Aorta (tissue), 5 donors: ENCODE results near the gene RPTOR. TPM values are rescaled to one million over a fixed set of nuclear protein-coding genes. Genes with fewer than 3 reads are reported as not detected.
"Not testable (repeated sequence)": the region's sequence is repeated elsewhere in the genome, so short reads cannot be mapped to it uniquely, and the experiment has no call there.

Experiments
- ATAC-seq: fragments of 200-7000 bp; cut with Tn5 transposase; one replicate; pipeline ENCODE4 v1.9.1; 2022; ENCODE audit warnings: moderate library complexity; ENCODE audit not compliant: low FRiP score
- DNase-seq, 2 donors: peaks; one replicate each; pipeline ENCODE4 v3.0.0-alpha.2; 2020
- H3K27ac ChIP-seq, 2 donors: one replicate each; pipeline ENCODE4 v1.5.1; 2013; ENCODE audit warnings: low read length in 2 of 2, mild to moderate bottlenecking in 2 of 2, moderate library complexity in 2 of 2, control low read depth in 1 of 2, inconsistent platforms in 1 of 2, low read depth in 1 of 2
- H3K27me3 ChIP-seq, 2 donors: one replicate each; pipeline ENCODE4 v1.6.1; 2013; ENCODE audit warnings: control low read depth in 1 of 2, low read length in 1 of 2, mild to moderate bottlenecking in 1 of 2, moderate library complexity in 1 of 2; ENCODE audit not compliant: insufficient read depth in 2 of 2, control insufficient read depth in 1 of 2
- H3K36me3 ChIP-seq, 2 donors: one replicate each; pipeline ENCODE4 v1.6.1; 2013; ENCODE audit warnings: control low read depth in 1 of 2, low read length in 1 of 2, mild to moderate bottlenecking in 1 of 2; ENCODE audit not compliant: insufficient read depth in 2 of 2, control insufficient read depth in 1 of 2
- H3K4me1 ChIP-seq, 2 donors: one replicate each; pipeline ENCODE4 v1.6.1; 2013; ENCODE audit warnings: low read length in 2 of 2, control low read depth in 1 of 2, mild to moderate bottlenecking in 1 of 2, moderate library complexity in 1 of 2; ENCODE audit not compliant: insufficient read depth in 2 of 2, control insufficient read depth in 1 of 2
- H3K4me3 ChIP-seq, 2 donors: one replicate each; pipeline ENCODE4 v1.5.1; 2013; ENCODE audit warnings: low read length in 2 of 2, control low read depth in 1 of 2, mild to moderate bottlenecking in 1 of 2
- H3K9me3 ChIP-seq: one replicate; pipeline ENCODE4 v1.6.1; 2013; ENCODE audit warnings: mild to moderate bottlenecking, low read length; ENCODE audit not compliant: control insufficient read depth
- WGBS, 2 donors: extraction: QIAGEN DNeasy Blood & Tissue Kit; methylation state at CpG; one replicate each; pipeline ENCODE4 v1.1.7; 2013; 5-methylcytosine and 5-hydroxymethylcytosine counted together
- intact Hi-C, 2 donors: fragments of 100-400 bp; cut with DNase I; formaldehyde crosslinking; loops; one replicate each; pipeline versions ENCODE4 v1.14.2 to v1.15.0; 2022
- polyA plus RNA-seq, 2 donors: library from polyadenylated mRNA; stranded (reverse); fragments of 200-250 nt; gene quantifications; one replicate each; pipeline ENCODE4 v1.2.3, GENCODE V29; 2013
- total RNA-seq, 2 donors: library from RNA; stranded (reverse); fragmentation: NEBNext Ultra II Directional; extraction: Animal tissue kit (Norgen Biotek cat#: 25700); gene quantifications; one replicate each; pipeline ENCODE4 v1.2.1, GENCODE V29; 2021
- donor health status: healthy with polysubstance abuse.
- donor health status: Bipolar disorder and iron deficiency.
- donor health status: DM: no; HTN: no; CAD: no.
- donor health status: DM: no; HTN: no; CAD: no.
- donor health status: DM: yes; HTN: yes; CAD: no.

The RPTOR gene
- total and polyA plus RNA-seq, 4 donors, result 2.1 to 31.4 (median 18.6) TPM

DNA sequence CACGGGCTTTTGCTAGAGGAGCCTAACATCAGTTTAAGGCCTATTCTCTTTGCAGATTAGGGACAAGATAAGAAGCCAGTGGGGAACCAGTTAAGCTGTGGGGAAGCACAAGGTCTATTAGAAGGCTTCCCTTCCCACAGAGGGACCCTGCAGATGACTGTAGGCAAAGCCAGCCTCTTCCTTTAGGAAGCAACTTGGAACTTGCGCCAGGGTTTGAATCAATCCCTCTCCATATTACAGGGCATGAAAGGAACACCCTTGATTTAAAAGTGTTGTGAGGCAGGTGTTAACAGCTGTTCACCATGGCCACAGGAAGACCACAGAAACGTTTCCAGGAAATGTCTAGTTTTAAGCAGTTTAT, 77.3 kb downstream of the RPTOR start:
- ATAC-seq (no peak), DNase-seq (no peak)
- Histone ChIP-seq H3K9me3 (no peaks in the 10 kb centered on the region), H3K4me3 (no peak overlapping the region), H3K27me3 (no peaks in the 10 kb centered on the region), H3K36me3 (no peaks in the 10 kb centered on the region), H3K27ac (no peak overlapping the region), H3K4me1 (no peaks in the 10 kb centered on the region)
- WGBS, 2 donors, result 74 to 81% methylated on average over 3 of the region's 3 CpGs
- intact Hi-C loops, result no loop called here

DNA sequence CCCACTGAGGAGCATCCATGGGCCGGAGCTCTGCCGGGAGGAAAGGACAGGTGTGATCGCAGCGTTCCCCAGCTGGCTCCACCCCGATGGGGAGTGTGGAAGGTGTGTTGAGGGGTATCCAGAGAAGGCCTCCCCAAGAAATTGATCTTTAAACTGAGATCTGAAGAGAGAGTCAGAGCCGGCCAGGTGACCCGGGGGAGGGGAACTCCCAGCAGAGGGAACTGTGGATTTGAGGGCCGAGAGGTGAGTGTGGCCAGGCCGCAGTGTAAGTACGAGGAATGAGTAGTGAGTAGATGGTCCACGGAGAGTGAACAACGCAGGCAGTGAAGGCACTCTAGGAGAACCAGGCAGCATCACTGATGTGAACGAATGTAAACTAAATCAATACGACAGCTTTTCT, 80.2 kb downstream of the RPTOR start:
- Histone ChIP-seq H3K27ac (no peak overlapping the region), H3K27me3 (no peaks in the 10 kb centered on the region), H3K4me3 (no peak overlapping the region), H3K36me3 (no peaks in the 10 kb centered on the region), H3K4me1 (no peaks in the 10 kb centered on the region), H3K9me3 (no peaks in the 10 kb centered on the region)
- DNase-seq, result no peak
- 89 to 92% methylated on average over 14 of the region's 14 CpGs for WGBS, 2 donors
- intact Hi-C loops, result no loop called here
- no peak for ATAC-seq

DNA sequence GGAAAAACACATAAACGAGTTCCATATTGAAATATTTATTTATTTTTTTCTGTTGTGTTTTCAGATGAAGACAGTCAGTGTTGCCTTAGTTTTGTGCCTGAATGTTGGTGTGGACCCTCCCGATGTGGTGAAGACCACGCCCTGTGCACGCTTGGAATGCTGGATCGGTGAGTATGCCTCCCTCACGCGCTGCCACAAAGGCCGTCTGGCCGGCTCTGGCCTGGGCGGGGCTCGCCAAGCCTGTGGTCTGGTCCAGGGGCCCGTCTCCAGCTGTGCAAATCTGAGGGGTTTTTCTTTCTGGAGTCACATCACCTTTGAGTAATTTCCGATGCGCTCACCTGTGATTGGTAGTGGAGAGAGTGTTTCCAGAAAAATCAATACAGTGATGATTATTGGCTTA, 81.0 kb downstream of the RPTOR start:
- intact Hi-C loops, result no loop called here
- DNase-seq (no peak), ATAC-seq (no peak)
- WGBS, 2 donors, result 94 to 95% methylated on average over 14 of the region's 14 CpGs
- H3K9me3 ChIP-seq, result no peaks in the 10 kb centered on the region
- no peaks in the 10 kb centered on the region for H3K36me3 ChIP-seq
- no peak overlapping the region for H3K4me3 ChIP-seq
- H3K27ac ChIP-seq, result no peak overlapping the region
- H3K4me1 ChIP-seq, result no peaks in the 10 kb centered on the region
- H3K27me3 ChIP-seq, result no peaks in the 10 kb centered on the region

DNA sequence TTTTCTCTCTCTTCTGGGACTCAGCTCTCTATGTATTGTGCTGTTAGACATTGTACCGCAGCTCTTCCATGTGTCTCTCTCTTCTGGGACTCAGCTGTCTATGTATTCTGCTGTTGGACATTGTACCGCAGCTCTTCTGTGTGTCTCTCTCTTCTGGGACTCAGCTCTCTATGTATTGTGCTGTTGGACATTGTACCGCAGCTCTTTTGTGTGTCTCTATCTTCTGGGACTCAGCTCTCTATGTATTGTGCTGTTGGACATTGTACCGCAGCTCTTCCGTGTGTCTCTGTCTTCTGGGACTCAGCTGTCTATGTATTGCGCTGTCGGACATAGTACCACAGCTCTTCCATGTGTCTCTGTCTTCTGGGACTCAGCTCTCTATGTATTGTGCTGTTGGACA, 84.2 kb downstream of the RPTOR start:
- H3K4me1 ChIP-seq, DNase-seq, H3K27ac ChIP-seq, ATAC-seq, intact Hi-C loops, H3K36me3 ChIP-seq, H3K9me3 ChIP-seq, H3K27me3 ChIP-seq, H3K4me3 ChIP-seq: not testable (repeated sequence)
- WGBS, 2 donors, result 90 to 93% methylated on average over 7 of the region's 7 CpGs

DNA sequence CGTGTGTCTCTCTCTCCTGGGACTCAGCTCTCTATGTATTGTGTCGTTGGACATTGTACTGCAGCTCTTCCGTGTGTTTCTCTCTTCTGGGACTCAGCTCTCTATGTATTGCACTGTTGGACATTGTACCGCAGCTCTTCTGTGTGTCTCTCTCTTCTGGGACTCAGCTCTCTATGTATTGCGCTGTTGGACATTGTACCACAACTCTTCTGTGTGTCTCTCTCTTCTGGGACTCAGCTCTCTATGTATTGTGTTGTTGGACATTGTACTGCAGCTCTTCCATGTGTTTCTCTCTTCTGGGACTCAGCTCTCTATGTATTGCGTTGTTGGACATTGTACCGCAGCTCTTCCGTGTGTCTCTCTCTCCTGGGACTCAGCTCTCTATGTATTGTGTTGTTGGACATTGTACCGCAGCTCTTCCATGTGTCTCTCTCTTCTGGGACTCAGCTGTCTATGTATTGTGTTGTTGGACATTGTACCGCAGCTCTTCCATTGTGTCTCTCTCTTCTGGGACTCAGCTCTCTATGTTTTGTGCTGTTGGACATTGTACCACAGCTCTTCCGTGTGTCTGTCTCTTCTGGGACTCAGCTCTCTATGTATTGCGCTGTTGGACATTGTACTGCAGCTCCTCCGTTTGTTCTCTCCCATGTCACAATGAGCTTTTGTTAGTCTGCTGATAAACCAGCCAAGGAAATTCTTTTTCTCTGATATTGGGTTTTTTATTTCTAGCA, 84.8 kb downstream of the RPTOR start:
- Histone ChIP-seq H3K27ac (no peak overlapping the region), H3K36me3 (no peaks in the 10 kb centered on the region), H3K9me3 (no peaks in the 10 kb centered on the region), H3K4me1 (no peaks in the 10 kb centered on the region), H3K27me3 (no peaks in the 10 kb centered on the region), H3K4me3 (no peak overlapping the region)
- intact Hi-C loops, result no loop called here
- DNase-seq (no peak), ATAC-seq (no peak)
- 89 to 92% methylated on average over 13 of the region's 13 CpGs for WGBS, 2 donors

DNA sequence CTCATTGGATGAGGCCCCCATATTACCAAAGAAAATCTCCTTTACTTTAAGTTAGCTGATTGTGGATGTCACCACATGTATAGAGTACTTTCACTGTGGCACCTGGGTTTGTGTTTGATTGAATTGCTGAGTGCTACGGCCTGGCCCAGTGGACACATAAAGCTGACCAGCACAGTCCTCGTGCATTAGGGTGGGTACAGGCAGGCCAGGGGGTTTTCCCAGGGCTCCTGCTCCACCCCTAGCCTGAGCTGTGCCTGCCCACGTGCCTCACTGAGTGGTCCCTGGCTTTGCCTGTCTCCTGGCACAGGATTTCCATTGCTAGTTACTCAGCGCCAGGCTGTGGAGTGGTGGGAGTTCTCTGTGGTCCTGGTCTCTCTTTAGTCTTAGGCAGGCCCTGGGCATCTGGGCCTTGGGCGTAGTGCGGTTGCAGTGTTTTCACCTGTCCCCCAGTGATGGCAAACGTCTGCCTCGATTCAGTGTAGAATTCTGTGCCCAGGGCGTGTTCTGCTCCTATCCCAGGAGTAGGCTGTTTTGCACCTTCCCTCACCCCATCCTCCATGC, 86.0 kb downstream of the RPTOR start:
- H3K4me1 ChIP-seq, result no peaks in the 10 kb centered on the region
- no peak overlapping the region for H3K4me3 ChIP-seq
- no peak overlapping the region for H3K27ac ChIP-seq
- 88 to 90% methylated on average over 9 of the region's 9 CpGs for WGBS, 2 donors
- DNase-seq, result no peak
- no peak for ATAC-seq
- intact Hi-C loops, result no loop called here
- H3K9me3 ChIP-seq, result no peaks in the 10 kb centered on the region
- no peaks in the 10 kb centered on the region for H3K27me3 ChIP-seq
- no peaks in the 10 kb centered on the region for H3K36me3 ChIP-seq

DNA sequence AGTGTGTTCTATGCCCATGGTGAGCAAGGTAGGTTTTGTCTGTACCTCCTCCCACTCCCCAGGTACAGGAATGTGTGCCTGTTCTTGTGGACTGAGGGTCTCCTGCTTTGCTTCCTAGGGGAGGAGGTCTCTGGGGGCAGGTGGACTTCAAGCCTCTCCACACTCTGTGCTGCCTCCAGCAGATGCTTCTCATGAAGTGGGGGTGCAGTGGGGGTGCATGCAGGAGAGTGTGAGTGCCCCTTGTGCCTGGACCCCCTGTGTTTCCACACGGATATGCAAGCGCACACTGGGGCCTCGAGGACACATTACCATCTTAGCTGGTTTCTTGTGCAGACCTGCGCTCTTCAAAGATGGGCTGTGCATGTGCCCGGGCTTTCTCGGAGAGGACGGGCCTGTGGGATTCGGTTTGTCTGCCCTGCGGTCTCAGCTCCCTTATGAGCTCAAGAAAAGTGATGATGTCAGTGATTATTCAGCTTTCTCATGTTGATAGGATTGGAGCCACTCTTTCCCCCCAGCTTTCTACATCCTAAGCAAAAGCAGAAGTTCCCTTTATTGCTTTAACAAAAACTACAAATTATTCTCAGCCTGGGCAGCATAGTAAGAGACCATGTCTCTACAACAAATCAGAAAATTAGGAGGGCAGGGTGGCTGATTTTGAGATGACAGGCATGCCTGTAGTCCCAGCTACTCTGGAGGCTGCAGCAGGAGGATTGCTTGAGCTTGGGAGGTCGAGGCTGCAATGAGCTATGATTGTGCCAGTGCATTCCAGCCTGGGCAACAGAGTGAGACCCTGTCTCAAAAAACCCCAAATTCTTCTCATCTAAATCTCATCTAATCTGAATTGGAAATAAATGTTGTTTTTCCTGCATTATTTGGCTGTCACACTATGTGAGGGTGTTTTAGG, 86.8 kb downstream of the RPTOR start:
- 86 to 94% methylated on average over 10 of the region's 10 CpGs for WGBS, 2 donors
- no peak for ATAC-seq

DNA sequence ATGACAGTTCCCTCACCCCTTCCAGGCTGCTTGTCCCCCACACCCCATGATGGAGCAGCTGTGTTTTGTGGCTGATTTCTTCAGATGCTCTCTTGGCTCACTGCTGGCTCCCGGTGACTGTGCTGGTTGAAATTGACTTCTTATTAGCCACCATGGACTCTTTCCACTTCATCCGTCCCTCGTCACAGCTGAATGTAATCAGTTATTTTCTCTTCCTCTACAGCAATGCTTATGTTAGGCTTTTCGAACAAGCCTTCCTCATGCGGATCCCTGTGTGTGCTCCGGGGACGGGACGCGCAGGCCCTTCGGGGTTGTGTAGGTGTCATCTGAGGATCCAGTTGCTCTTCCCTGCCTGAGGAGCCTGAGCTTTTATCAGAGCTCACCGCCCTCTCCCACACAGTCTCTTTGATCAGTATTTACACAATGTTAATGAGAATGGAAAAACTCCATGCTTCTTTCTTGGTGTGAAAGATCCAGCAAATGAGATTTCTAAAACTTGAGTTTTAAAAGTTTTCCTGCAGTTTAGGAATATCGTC, 87.5 kb downstream of the RPTOR start:
- Histone ChIP-seq H3K4me1 (no peaks in the 10 kb centered on the region), H3K4me3 (no peak overlapping the region), H3K9me3 (no peaks in the 10 kb centered on the region), H3K36me3 (no peaks in the 10 kb centered on the region), H3K27ac (no peak overlapping the region), H3K27me3 (no peaks in the 10 kb centered on the region)
- no peak for DNase-seq
- no peak for ATAC-seq
- intact Hi-C loops, result no loop called here
- WGBS, 2 donors, result 80 to 83% methylated on average over 12 of the region's 12 CpGs

More for the DNA sequence above, 86.8 kb downstream of the RPTOR start:
- Histone ChIP-seq H3K27me3 (no peaks in the 10 kb centered on the region), H3K4me3 (no peak overlapping the region), H3K36me3 (no peaks in the 10 kb centered on the region), H3K9me3 (no peaks in the 10 kb centered on the region), H3K27ac (no peak overlapping the region), H3K4me1 (no peaks in the 10 kb centered on the region)
- no peak for DNase-seq
- intact Hi-C loops, result no loop called here
